Measurements from ENCODE around the gene KCNIP1. TPM values are rescaled to one million over a fixed set of nuclear protein-coding genes. Genes with fewer than 3 reads are reported as not detected.

The KCNIP1 gene
- total RNA-seq, 1 donor from 2014 or later, result 47.8 TPM

- DNase-seq (ENCODE audit: low read depth in 2 of 2), result no peak
Observed at GRCh38 chr5:170596482-170597044, 92.7 kb downstream of the KCNIP1 start.

- peak; percentile 46 to 78 for DNase-seq (ENCODE audit: low read depth in 2 of 2)
Observed at GRCh38 chr5:170597109-170597751, 93.4 kb downstream of the KCNIP1 start.

- DNase-seq (ENCODE audit: low read depth in 2 of 2), result peak; percentile 62 to 94
Observed at GRCh38 chr5:170597872-170598271, 94.1 kb downstream of the KCNIP1 start.

GRCh38 chr5:170599756-170600155 is 95.9 kb downstream of the KCNIP1 start:
- DNase-seq (ENCODE audit: low read depth in 2 of 2), result no peak

- no peak for DNase-seq (ENCODE audit: low read depth in 2 of 2)
Observed at GRCh38 chr5:170601619-170602018, 97.8 kb downstream of the KCNIP1 start.

GRCh38 chr5:170603109-170603508 is 99.3 kb downstream of the KCNIP1 start:
- no peak for DNase-seq (ENCODE audit: low read depth in 2 of 2)

- DNase-seq (ENCODE audit: low read depth in 2 of 2), result peak; percentile 64 to 73
Observed at GRCh38 chr5:170603578-170604565, 100.1 kb downstream of the KCNIP1 start.

- DNase-seq (ENCODE audit: low read depth in 2 of 2), result no peak
Observed at GRCh38 chr5:170606941-170607340, 103.1 kb downstream of the KCNIP1 start.

GRCh38 chr5:170611449-170612090 is 107.8 kb downstream of the KCNIP1 start:
- peak; percentile 34 to 52 for DNase-seq (ENCODE audit: low read depth in 2 of 2)

- no peak for DNase-seq (ENCODE audit: low read depth in 2 of 2)
Observed at GRCh38 chr5:170612256-170612678, 108.4 kb downstream of the KCNIP1 start.

GRCh38 chr5:170614065-170614490 is 110.3 kb downstream of the KCNIP1 start:
- peak in 1 of 2 donors; percentile 81 for DNase-seq (ENCODE audit: low read depth in 2 of 2)

GRCh38 chr5:170614720-170615119 is 110.9 kb downstream of the KCNIP1 start:
- peak; percentile 68 to 81 for DNase-seq (ENCODE audit: low read depth in 2 of 2)

GRCh38 chr5:170617533-170618490 is 114.0 kb downstream of the KCNIP1 start:
- DNase-seq (ENCODE audit: low read depth in 2 of 2), result no peak

- no peak for DNase-seq (ENCODE audit: low read depth in 2 of 2)
Observed at GRCh38 chr5:170619869-170620268, 116.0 kb downstream of the KCNIP1 start.

GRCh38 chr5:170622933-170623332 is 119.1 kb downstream of the KCNIP1 start:
- DNase-seq (ENCODE audit: low read depth in 2 of 2), result no peak

GRCh38 chr5:170623576-170624181 is 119.9 kb downstream of the KCNIP1 start:
- DNase-seq (ENCODE audit: low read depth in 2 of 2), result peak; percentile 79 to 90

- no peak for DNase-seq (ENCODE audit: low read depth in 2 of 2)
Observed at GRCh38 chr5:170625221-170626165, 121.7 kb downstream of the KCNIP1 start.

- no peak for DNase-seq (ENCODE audit: low read depth in 2 of 2)
Observed at GRCh38 chr5:170626507-170627150, 122.8 kb downstream of the KCNIP1 start.

Data from lung microvascular endothelial cell (primary cell).